ENCODE measurements around the gene TNNI3K. TPM values are rescaled to one million over a fixed set of nuclear protein-coding genes. Genes with fewer than 3 reads are reported as not detected.

TNNI3K gene
- total RNA-seq, 1 donor from 2014 or later = 1.1 TPM

DNA sequence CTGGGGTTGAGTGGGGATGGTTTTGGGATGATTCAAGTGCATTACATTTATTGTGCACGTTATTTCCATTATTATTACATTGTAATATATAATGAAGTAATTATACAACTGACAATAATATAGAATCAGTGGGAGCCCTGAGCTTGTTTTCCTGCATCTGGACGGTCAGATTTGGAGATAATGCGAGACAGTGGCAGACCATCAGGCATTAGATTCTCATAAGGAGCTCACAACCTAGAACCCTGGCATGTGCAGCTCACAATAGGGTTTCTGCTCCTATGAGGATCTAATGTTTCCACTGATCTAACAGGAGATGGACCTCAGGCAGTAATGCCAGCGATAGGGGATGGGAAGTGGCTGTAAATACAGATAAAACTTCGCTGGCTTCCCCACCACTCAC, 355.1 kb downstream of the TNNI3K start:
- TF ChIP-seq, protein P1, sequence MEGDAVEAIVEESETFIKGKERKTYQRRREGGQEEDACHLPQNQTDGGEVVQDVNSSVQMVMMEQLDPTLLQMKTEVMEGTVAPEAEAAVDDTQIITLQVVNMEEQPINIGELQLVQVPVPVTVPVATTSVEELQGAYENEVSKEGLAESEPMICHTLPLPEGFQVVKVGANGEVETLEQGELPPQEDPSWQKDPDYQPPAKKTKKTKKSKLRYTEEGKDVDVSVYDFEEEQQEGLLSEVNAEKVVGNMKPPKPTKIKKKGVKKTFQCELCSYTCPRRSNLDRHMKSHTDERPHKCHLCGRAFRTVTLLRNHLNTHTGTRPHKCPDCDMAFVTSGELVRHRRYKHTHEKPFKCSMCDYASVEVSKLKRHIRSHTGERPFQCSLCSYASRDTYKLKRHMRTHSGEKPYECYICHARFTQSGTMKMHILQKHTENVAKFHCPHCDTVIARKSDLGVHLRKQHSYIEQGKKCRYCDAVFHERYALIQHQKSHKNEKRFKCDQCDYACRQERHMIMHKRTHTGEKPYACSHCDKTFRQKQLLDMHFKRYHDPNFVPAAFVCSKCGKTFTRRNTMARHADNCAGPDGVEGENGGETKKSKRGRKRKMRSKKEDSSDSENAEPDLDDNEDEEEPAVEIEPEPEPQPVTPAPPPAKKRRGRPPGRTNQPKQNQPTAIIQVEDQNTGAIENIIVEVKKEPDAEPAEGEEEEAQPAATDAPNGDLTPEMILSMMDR (IDR thresholded peaks at IDR 0.05) = no peak
- ATAC-seq (no peak), DNase-seq (no peak)
- no peaks in the 10 kb centered on the region for H3K4me1 ChIP-seq
- intact Hi-C loops (cut with DNase I) = no loop called here
- no peaks in the 10 kb centered on the region for H3K36me3 ChIP-seq
- H3K9me3 ChIP-seq = no peaks in the 10 kb centered on the region
- no peak overlapping the region for H3K27ac ChIP-seq
- H3K27me3 ChIP-seq (ENCODE audit: low read depth) = no peaks in the 10 kb centered on the region
- H3K4me3 ChIP-seq = no peak overlapping the region

DNA sequence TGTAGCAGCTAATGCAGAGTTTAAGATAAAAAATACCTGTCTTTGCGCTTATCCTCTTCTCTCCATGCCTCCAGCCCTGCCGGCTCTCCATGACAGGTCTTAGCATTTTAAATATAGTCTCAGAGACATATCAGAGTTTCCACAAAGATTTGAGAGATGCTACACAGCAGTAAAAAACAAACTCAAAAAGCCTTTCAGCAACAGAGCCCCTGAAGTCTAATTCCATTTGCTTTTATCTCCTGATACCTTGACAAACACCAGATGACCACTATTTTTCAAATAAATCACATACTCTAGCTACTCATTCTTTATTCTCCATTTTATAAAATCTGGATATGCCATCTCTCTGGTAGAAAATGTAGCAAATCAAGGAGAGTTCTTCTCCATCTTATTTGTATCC, 356.8 kb downstream of the TNNI3K start:
- no peaks in the 10 kb centered on the region for H3K4me1 ChIP-seq
- no peak overlapping the region for H3K27ac ChIP-seq
- ATAC-seq (no peak), DNase-seq (no peak)
- no peaks in the 10 kb centered on the region for H3K36me3 ChIP-seq
- no peaks in the 10 kb centered on the region for H3K27me3 ChIP-seq (ENCODE audit: low read depth)
- no peaks in the 10 kb centered on the region for H3K9me3 ChIP-seq
- intact Hi-C loops (cut with DNase I) = no loop called here
- TF ChIP-seq, protein P1 (IDR thresholded peaks at IDR 0.05) = no peak
- H3K4me3 ChIP-seq = no peak overlapping the region

DNA sequence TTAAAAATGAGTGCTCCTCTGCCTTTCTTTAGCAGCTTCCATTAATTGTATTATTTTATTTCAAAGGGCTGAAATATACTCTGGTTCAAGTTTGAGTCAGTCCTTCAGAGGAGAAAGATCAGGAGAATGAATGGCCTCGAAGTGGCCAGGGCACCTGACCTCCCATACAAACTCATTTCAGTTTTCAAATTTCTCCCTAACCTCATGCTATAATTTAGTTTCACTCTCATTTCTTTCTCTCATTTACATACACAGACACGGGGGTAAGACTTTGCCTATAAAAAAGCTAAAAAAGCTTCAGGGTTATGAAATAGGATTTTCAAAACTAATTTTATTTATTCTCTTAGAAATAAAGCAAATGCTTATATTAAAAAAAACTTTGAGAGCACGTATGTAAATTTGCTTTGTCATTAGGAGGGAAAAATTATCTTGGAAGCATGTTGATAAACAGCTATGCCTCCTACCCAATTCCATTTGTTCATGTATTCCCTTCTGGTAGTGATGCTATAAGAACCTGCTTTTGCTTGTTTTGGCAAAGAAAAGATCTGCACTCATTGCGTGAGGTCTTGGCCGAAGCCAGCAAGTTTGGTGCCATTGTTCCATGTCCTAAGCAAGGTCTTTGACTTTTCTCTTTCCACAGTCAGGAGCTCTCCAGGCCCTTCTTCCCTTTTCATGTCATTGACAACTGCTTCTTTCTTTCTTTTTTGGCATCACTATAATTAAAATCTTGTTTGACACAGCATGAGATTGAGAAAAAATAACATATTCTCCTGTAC, 357.6 kb downstream of the TNNI3K start:
- Histone ChIP-seq H3K9me3 (no peaks in the 10 kb centered on the region), H3K27ac (no peak overlapping the region), H3K4me1 (no peaks in the 10 kb centered on the region), H3K4me3 (no peak overlapping the region), H3K36me3 (no peaks in the 10 kb centered on the region), H3K27me3 (ENCODE audit: low read depth) (no peaks in the 10 kb centered on the region)
- ATAC-seq (no peak), DNase-seq (no peak)
- intact Hi-C loops (cut with DNase I) = no loop called here
- TF ChIP-seq, protein P1 (IDR thresholded peaks at IDR 0.05) = no peak

Other genes starting within 250 kb of the TNNI3K start
- 0.65 TPM for gene LRRIQ3, start 37.2 kb upstream of the TNNI3K start, total RNA-seq
- 23.0 TPM for gene FPGT, start 37.1 kb upstream of the TNNI3K start, total RNA-seq